ENCODE data around the gene WHRN. TPM values are rescaled to one million over a fixed set of nuclear protein-coding genes. Genes with fewer than 3 reads are reported as not detected.
A peak's percentile ranks its signal among the peaks of the same experiment; 100 is the strongest.

Gene WHRN
- total and polyA plus RNA-seq, 2 of the 13 experiments (the other 11 are each of a cell fraction or from before 2014, with no cell fraction given), result 2.3 to 5.3 TPM

DNA sequence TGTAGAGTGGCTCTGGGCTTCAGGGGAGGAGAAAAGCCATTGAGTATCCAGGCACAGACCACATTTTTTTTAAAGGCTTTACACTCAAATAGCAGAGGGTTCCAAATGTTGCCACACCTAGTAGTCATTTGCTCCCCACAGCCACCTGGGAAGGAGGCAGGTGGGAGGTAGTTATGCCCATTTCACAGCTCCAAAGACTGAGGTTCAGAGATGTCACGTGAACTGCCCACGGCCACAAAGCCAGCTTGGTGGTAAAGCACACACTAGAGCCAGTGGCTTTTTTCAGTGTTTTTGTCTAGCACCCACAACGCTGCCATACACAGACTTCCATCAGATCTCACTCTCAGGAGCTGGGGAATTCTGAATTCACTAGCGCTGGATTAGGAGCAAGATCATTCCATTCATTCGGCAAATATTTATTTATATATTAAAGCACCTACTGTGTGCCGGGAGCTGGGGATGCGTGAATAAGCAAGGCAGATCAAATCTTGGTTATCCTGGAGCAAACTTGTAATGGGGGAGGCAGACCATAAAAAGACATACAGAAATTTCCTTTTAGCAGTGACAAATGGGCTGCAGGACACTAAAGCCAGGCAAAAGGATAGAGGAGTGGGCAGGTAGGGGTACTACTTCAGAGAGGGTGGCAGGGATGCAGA lies 7.4 kb downstream of the WHRN start:
- intact Hi-C loops (cut with micrococcal nuclease; ENCODE audit: unreplicated experiment), result no loop called here
- BruUV-seq (replicated peaks), result no TSS peak
- FAIRE-seq, result no peak

DNA sequence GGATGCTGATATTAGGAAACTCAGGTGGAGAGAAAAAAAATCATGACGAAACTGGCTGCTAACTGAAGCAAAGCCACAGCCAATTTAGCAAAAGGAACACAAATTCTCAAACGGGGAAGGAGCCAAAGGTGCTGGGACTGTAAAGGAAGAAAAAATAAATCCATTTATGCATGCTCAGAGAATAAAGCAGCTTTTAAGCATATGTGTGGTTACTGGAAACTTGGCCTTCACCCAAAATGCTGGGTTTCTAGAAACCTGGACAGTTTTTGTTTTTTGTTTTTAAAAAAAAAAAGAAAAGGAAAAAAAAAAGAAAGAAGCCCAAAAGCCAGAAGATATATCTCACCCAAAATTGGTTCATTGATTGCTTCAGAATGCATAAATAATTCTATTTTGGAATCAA lies 8.0 kb downstream of the WHRN start:
- no peak overlapping the region for H3K9ac ChIP-seq (ENCODE audit: insufficient read depth, low read depth, low read length)
- H3K4me1 ChIP-seq (ENCODE audit: insufficient read depth, low read length), result peaks cover 10% of the 10 kb centered on the region
- TF ChIP-seq KAT7 (CRISPR knock-in tag; IDR thresholded peaks at IDR 0.05; ENCODE audit: borderline replicate concordance) (no peak), RARA (CRISPR knock-in tag; IDR thresholded peaks at IDR 0.05) (no peak), CAMTA2 (CRISPR knock-in tag; IDR thresholded peaks at IDR 0.05; ENCODE audit: borderline replicate concordance) (no peak), SALL1 (CRISPR knock-in tag; IDR thresholded peaks at IDR 0.05) (no peak), CBX1 (IDR thresholded peaks at IDR 0.05; ENCODE audit: low read depth) (no peak), HES4 (CRISPR knock-in tag; IDR thresholded peaks at IDR 0.05; ENCODE audit: borderline replicate concordance) (no peak)
- no peaks in the 10 kb centered on the region for H3K36me3 ChIP-seq (replicated peaks in 1 of 2; ENCODE audit: control insufficient read depth in 1 of 2, insufficient read depth in 2 of 2, low read length in 2 of 2)
- ChIA-PET CTCF (ENCODE audit: low intra/inter-chr PET ratio, low total read pairs) (no interaction called here), POLR2A (no interaction called here)
- no peaks in the 10 kb centered on the region for H4K20me1 ChIP-seq (ENCODE audit: insufficient read depth, low read length)
- intact Hi-C loops (cut with micrococcal nuclease; ENCODE audit: unreplicated experiment) (no loop called here), in situ Hi-C loops (cut with HindIII; ENCODE audit: extremely low pct_ligation_motif_present, low pct_unique_long_range_greater_than_20kb) (no loop called here)
- FAIRE-seq (no peak), ATAC-seq (no peak), DNase-seq (ENCODE audit: low spot score) (no peak)
- no peak overlapping the region for H2AFZ ChIP-seq (ENCODE audit: low read length)
- no peak overlapping the region for H3K4me3 ChIP-seq (replicated peaks in 1 of 3; ENCODE audit: insufficient read depth in 1 of 3, low read depth in 2 of 3, low read length in 3 of 3)
- H3K79me2 ChIP-seq (ENCODE audit: insufficient read depth, low read length), result no peaks in the 10 kb centered on the region
- no TSS peak for BruUV-seq (replicated peaks)
- H3K27me3 ChIP-seq (ENCODE audit: control insufficient read depth in 1 of 2, insufficient read depth in 2 of 2, low read length in 2 of 2), result no peaks in the 10 kb centered on the region
- 70% methylated on average over 2 of the region's 2 CpGs for WGBS (ENCODE audit: low lambda C conversion rate)
- no peak overlapping the region for H3K27ac ChIP-seq (ENCODE audit: extremely low read length, insufficient read depth, low read length)
- no peak overlapping the region for H3K4me2 ChIP-seq (ENCODE audit: low read depth, low read length)
- H3K9me3 ChIP-seq (ENCODE audit: low read length), result no peaks in the 10 kb centered on the region

More for the DNA sequence above, 7.4 kb downstream of the WHRN start:
- no peak overlapping the region for H3K9ac ChIP-seq (ENCODE audit: insufficient read depth, low read depth, low read length)
- no peak overlapping the region for H3K4me2 ChIP-seq (ENCODE audit: low read depth, low read length)
- H3K27me3 ChIP-seq (ENCODE audit: control insufficient read depth in 1 of 2, insufficient read depth in 2 of 2, low read length in 2 of 2), result no peaks in the 10 kb centered on the region
- H3K4me1 ChIP-seq (ENCODE audit: insufficient read depth, low read length), result peaks cover 16% of the 10 kb centered on the region
- in situ Hi-C loops (cut with HindIII; ENCODE audit: extremely low pct_ligation_motif_present, low pct_unique_long_range_greater_than_20kb), result no loop called here
- no peaks in the 10 kb centered on the region for H3K36me3 ChIP-seq (replicated peaks in 1 of 2; ENCODE audit: control insufficient read depth in 1 of 2, insufficient read depth in 2 of 2, low read length in 2 of 2)
- H3K9me3 ChIP-seq (ENCODE audit: low read length), result no peaks in the 10 kb centered on the region
- ATAC-seq (no peak), DNase-seq (ENCODE audit: low spot score) (no peak)
- ChIA-PET POLR2A (no interaction called here), CTCF (ENCODE audit: low intra/inter-chr PET ratio, low total read pairs) (no interaction called here)
- no peak for TF ChIP-seq YEATS4 (CRISPR knock-in tag; IDR thresholded peaks at IDR 0.05; ENCODE audit: borderline replicate concordance)
- no peak for TF ChIP-seq SP5 (CRISPR knock-in tag; IDR thresholded peaks at IDR 0.05; ENCODE audit: borderline replicate concordance, low read depth)
- TF ChIP-seq ZNF761 (CRISPR knock-in tag; conservative IDR thresholded peaks at IDR 0.05), result no peak
- no peak for TF ChIP-seq ZNF570 (CRISPR knock-in tag; IDR thresholded peaks at IDR 0.05; ENCODE audit: borderline replicate concordance)
- TF ChIP-seq ZNF629 (CRISPR knock-in tag; conservative IDR thresholded peaks at IDR 0.05), result peak; percentile 63
- no peak for TF ChIP-seq KLF6 (CRISPR knock-in tag; IDR thresholded peaks at IDR 0.05)
- TF ChIP-seq ZNF749 (CRISPR knock-in tag; IDR thresholded peaks at IDR 0.05; ENCODE audit: borderline replicate concordance), result no peak
- peak; percentile 54; the same call in 1 of the 2 replicates for TF ChIP-seq ZKSCAN1 (IDR thresholded peaks at IDR 0.05; ENCODE audit: low read length)
- no peak for TF ChIP-seq FLYWCH1 (CRISPR knock-in tag; IDR thresholded peaks at IDR 0.05)
- TF ChIP-seq NR3C1 (CRISPR knock-in tag; IDR thresholded peaks at IDR 0.05), result no peak
- no peaks in the 10 kb centered on the region for H3K79me2 ChIP-seq (ENCODE audit: insufficient read depth, low read length)
- H2AFZ ChIP-seq (ENCODE audit: low read length), result no peak overlapping the region
- no peaks in the 10 kb centered on the region for H4K20me1 ChIP-seq (ENCODE audit: insufficient read depth, low read length)
- H3K27ac ChIP-seq (ENCODE audit: extremely low read length, insufficient read depth, low read length), result no peak overlapping the region
- no peak overlapping the region for H3K4me3 ChIP-seq (replicated peaks in 1 of 3; ENCODE audit: insufficient read depth in 1 of 3, low read depth in 2 of 3, low read length in 3 of 3)
- 98% methylated on average over 7 of the region's 7 CpGs for WGBS (ENCODE audit: low lambda C conversion rate)

Data from HepG2 (cell line).